ENCODE data around the gene KRT8.

KRT8 gene

DNA sequence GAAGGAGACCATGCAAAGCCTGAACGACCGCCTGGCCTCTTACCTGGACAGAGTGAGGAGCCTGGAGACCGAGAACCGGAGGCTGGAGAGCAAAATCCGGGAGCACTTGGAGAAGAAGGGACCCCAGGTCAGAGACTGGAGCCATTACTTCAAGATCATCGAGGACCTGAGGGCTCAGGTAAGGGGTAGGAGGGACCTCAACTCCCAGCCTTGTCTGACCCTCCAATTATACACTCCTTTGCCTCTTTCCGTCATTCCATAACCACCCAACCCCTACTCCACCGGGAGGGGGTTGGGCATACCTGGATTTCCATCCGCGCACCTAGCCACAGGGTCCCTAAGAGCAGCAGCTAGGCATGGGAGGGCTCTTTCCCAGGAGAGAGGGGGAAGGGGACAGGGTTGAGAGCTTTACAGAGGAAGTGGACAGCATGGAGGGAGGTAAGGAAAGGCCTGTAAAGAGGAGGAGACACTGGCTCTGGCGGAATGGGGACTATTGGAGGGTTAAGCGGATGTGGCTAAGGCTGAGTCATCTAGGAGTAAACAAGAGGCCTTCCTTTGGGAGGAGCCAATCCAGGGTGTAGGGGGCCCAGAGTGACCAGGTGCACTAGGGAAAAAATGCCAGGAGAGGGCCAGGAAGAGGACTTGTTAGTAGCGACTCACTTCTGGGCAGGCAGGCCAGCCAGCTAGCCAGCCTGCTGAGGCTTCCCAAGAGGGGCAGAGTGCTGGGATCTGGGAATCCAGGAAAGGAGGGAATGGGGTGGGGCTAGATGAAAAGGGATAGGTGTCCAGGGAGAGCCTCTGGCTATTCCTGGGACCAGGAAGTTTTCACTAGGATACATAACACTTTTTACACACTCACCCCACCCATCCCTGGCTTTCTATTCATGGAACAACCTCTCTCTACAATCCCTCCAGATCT is 44.8 kb upstream of the KRT8 start:
- TF ChIP-seq TCF12 (IDR thresholded peaks at IDR 0.05; ENCODE audit: low read depth) (peak; percentile 75), CEBPB (IDR thresholded peaks at IDR 0.05) (no peak), TEAD4 (IDR thresholded peaks at IDR 0.05) (no peak), FOXM1 (IDR thresholded peaks at IDR 0.05; ENCODE audit: borderline replicate concordance, low read depth) (no peak), CREB1 (IDR thresholded peaks at IDR 0.05; ENCODE audit: low read depth) (no peak), NFIC (IDR thresholded peaks at IDR 0.05) (no peak; the same call in 1 of the 2 replicates), TAF1 (IDR thresholded peaks at IDR 0.05; ENCODE audit: low read depth) (peak; percentile 58), EGR1 (IDR thresholded peaks at IDR 0.05) (no peak), EP300 (IDR thresholded peaks at IDR 0.05; ENCODE audit: borderline replicate concordance) (peak; percentile 58), RAD21 (IDR thresholded peaks at IDR 0.05; ENCODE audit: low read depth) (peak; percentile 12; the same call in 1 of the 2 replicates)
- TF ChIP-seq, protein P1, sequence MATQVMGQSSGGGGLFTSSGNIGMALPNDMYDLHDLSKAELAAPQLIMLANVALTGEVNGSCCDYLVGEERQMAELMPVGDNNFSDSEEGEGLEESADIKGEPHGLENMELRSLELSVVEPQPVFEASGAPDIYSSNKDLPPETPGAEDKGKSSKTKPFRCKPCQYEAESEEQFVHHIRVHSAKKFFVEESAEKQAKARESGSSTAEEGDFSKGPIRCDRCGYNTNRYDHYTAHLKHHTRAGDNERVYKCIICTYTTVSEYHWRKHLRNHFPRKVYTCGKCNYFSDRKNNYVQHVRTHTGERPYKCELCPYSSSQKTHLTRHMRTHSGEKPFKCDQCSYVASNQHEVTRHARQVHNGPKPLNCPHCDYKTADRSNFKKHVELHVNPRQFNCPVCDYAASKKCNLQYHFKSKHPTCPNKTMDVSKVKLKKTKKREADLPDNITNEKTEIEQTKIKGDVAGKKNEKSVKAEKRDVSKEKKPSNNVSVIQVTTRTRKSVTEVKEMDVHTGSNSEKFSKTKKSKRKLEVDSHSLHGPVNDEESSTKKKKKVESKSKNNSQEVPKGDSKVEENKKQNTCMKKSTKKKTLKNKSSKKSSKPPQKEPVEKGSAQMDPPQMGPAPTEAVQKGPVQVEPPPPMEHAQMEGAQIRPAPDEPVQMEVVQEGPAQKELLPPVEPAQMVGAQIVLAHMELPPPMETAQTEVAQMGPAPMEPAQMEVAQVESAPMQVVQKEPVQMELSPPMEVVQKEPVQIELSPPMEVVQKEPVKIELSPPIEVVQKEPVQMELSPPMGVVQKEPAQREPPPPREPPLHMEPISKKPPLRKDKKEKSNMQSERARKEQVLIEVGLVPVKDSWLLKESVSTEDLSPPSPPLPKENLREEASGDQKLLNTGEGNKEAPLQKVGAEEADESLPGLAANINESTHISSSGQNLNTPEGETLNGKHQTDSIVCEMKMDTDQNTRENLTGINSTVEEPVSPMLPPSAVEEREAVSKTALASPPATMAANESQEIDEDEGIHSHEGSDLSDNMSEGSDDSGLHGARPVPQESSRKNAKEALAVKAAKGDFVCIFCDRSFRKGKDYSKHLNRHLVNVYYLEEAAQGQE (IDR thresholded peaks at IDR 0.05; ENCODE audit: low read depth), result 0 out of 2 replicates have a peak, but pooled peaks have one; percentile 2

DNA sequence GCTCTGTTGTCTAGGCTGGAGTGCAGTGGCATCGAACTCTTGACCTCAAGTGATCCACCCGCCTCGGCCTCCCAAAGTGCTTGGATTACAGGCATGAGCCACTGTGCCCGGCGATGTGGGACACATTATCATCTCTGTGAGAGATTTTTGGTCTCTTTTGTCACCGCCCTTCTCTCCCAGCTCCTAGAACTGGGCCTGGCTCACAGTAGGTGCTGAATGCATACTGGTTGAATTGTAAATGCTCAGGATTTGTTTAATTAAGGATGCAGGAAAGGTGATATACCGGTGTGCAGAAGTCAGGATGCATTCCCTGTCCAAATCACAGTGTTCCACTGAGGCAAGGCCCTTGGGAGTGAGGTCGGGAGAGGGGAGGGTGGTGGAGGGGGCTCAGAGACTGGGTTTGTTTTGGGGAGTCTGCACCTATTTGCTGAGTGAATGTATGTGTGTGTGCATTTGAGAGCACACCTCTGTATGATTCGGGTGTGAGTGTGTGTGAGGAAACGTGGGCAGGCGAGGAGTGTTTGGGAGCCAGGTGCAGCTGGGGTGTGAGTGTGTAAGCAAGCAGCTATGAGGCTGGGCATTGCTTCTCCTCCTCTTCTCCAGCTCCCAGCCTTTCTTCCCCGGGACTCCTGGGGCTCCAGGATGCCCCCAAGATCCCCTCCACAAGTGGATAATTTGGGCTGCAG is 43.0 kb upstream of the KRT8 start:
- TF ChIP-seq TAF1 (IDR thresholded peaks at IDR 0.05; ENCODE audit: low read depth) (no peak), FOXM1 (IDR thresholded peaks at IDR 0.05; ENCODE audit: borderline replicate concordance, low read depth) (no peak), CEBPB (IDR thresholded peaks at IDR 0.05) (no peak), YY1 (IDR thresholded peaks at IDR 0.05; ENCODE audit: low read depth) (no peak), CREB1 (IDR thresholded peaks at IDR 0.05; ENCODE audit: low read depth) (no peak)
- TF ChIP-seq, protein P2, sequence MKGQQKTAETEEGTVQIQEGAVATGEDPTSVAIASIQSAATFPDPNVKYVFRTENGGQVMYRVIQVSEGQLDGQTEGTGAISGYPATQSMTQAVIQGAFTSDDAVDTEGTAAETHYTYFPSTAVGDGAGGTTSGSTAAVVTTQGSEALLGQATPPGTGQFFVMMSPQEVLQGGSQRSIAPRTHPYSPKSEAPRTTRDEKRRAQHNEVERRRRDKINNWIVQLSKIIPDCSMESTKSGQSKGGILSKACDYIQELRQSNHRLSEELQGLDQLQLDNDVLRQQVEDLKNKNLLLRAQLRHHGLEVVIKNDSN (IDR thresholded peaks at IDR 0.05), result no peak

DNA sequence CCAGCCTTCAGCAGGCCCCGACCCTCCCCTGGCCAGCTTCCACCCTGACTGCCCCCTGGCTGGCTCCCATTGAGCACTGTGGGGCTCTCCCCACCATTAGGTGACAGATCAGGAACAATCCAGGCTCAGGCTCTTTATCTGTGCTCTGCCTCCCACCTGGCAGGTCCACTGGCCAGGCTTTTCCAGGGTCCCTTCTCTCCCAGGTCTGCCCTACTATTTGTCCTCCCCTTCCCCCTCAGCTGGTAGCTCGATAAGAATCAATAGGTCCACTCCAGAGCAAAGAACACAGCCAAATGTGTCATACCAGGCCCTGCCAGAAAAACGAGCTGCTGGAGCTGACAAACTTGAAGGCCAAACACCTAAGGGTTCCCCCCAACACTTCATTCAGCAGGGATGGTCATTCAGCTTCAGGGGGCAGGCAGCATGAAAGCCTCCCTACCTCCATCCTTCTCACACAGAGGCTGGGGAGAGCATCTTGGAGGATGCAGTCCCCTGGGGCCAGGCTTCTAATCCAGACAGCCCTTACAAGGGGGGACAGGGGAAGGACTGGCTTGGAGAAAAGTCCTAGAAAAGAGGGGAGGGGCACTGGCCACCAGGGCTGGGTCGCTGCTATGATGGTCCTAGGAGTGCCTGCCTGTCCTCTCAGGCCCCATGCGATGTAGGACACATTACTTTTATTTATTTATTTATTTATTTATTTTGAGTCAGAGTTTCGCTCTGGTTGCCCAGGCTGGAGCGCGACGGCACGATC is 42.1 kb upstream of the KRT8 start:
- TF ChIP-seq CREB1 (IDR thresholded peaks at IDR 0.05; ENCODE audit: low read depth), result no peak
- TF ChIP-seq, protein P1 (IDR thresholded peaks at IDR 0.05; ENCODE audit: low read depth), result no peak
- TF ChIP-seq, protein P3, sequence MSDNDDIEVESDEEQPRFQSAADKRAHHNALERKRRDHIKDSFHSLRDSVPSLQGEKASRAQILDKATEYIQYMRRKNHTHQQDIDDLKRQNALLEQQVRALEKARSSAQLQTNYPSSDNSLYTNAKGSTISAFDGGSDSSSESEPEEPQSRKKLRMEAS (IDR thresholded peaks at IDR 0.05), result no peak
- TF ChIP-seq YY1 (IDR thresholded peaks at IDR 0.05; ENCODE audit: low read depth), result no peak
- TF ChIP-seq FOXM1 (IDR thresholded peaks at IDR 0.05; ENCODE audit: borderline replicate concordance, low read depth), result no peak
- no peak for TF ChIP-seq EP300 (IDR thresholded peaks at IDR 0.05; ENCODE audit: borderline replicate concordance)
- TF ChIP-seq TAF1 (IDR thresholded peaks at IDR 0.05; ENCODE audit: low read depth), result no peak
- TF ChIP-seq EGR1 (IDR thresholded peaks at IDR 0.05), result no peak
- no peak for TF ChIP-seq TEAD4 (IDR thresholded peaks at IDR 0.05)
- TF ChIP-seq TCF12 (IDR thresholded peaks at IDR 0.05; ENCODE audit: low read depth), result no peak
- no peak for TF ChIP-seq ZBTB7A (IDR thresholded peaks at IDR 0.05; ENCODE audit: low read depth)
- TF ChIP-seq, protein P2 (IDR thresholded peaks at IDR 0.05), result no peak
- no peak for TF ChIP-seq NFIC (IDR thresholded peaks at IDR 0.05)
- TF ChIP-seq CEBPB (IDR thresholded peaks at IDR 0.05), result no peak
- TF ChIP-seq RAD21 (IDR thresholded peaks at IDR 0.05; ENCODE audit: low read depth), result no peak

DNA sequence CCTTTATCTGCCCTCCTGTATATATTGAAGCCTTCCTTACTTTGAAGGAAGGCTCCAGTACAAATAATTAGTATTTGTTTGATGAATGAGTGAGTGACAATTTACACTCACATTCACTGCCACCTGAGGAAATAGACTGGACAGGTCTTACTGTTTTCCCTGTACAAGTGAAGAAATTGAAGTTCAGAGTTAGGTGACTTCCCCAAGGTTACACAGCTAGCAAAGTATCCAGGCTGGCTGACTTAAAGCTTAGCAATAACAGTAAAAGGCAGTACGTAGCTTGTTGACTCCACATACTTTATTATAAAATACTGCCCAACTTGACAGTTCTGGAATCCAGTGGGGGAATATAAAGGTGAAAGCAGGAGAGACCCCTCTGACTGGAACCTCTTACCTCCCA is 41.5 kb upstream of the KRT8 start:
- TF ChIP-seq YY1 (IDR thresholded peaks at IDR 0.05; ENCODE audit: low read depth), result no peak
- no peak for TF ChIP-seq NFIC (IDR thresholded peaks at IDR 0.05)
- TF ChIP-seq CEBPB (IDR thresholded peaks at IDR 0.05), result no peak
- TF ChIP-seq, protein P1 (IDR thresholded peaks at IDR 0.05; ENCODE audit: low read depth), result no peak
- no peak for TF ChIP-seq EP300 (IDR thresholded peaks at IDR 0.05; ENCODE audit: borderline replicate concordance)
- no peak for TF ChIP-seq CREB1 (IDR thresholded peaks at IDR 0.05; ENCODE audit: low read depth)
- TF ChIP-seq RAD21 (IDR thresholded peaks at IDR 0.05; ENCODE audit: low read depth), result no peak
- TF ChIP-seq ZBTB7A (IDR thresholded peaks at IDR 0.05; ENCODE audit: low read depth), result no peak
- TF ChIP-seq TCF12 (IDR thresholded peaks at IDR 0.05; ENCODE audit: low read depth), result no peak
- TF ChIP-seq FOXM1 (IDR thresholded peaks at IDR 0.05; ENCODE audit: borderline replicate concordance, low read depth), result no peak
- TF ChIP-seq TEAD4 (IDR thresholded peaks at IDR 0.05), result no peak
- no peak for TF ChIP-seq EGR1 (IDR thresholded peaks at IDR 0.05)
- no peak for TF ChIP-seq TAF1 (IDR thresholded peaks at IDR 0.05; ENCODE audit: low read depth)
- TF ChIP-seq, protein P2 (IDR thresholded peaks at IDR 0.05), result no peak
- TF ChIP-seq, protein P3 (IDR thresholded peaks at IDR 0.05), result no peak
